T follicular helper cell (primary cell): ENCODE results near the gene RER1.

ENCODE experiments used
- DNase-seq: peaks from one replicate; pipeline ENCODE4 v3.0.0-alpha.2; 2020; ENCODE audit warnings: low read depth

The RER1 gene

DNA sequence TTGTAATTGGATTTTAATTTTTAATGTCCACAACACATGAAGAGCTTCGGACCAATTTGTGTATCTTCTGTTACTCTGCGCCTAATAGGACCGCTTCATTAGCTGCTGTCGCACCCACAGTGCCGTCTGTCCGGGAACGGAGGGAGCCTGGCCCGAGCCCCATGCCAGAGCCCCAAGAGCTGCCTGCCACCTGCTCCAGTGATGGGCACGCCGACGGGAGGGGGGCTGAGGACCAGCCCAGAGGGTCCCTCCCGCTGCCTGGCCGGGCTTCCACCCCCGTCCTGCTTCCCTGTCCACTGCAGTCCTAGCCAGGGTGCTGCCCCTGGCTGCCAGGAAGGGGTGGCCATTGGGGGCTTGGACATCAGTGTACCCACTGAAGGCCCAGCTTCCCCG lies 54.2 kb downstream of the RER1 start:
- no peak for DNase-seq

DNA sequence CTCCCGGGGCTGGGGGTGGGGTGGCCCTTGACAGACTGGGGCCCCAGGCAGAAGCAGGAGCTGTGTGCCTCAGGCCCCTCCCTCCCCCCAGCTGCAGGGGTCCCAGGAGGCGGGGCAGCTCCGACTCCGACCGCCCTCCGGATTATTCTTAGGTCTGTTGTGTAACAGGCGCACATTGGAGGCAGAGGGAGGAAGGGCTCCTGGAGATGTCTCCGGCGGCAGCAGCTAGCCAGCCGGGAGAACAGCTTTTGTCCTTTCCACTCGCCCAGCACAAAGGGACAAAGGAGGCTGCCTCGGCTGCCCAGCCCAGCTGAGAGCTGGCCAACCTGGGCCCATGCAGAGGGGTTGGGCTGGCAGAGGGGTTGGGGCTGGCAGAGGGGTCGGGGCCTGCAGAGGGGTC lies 54.8 kb downstream of the RER1 start:
- DNase-seq: no peak

DNA sequence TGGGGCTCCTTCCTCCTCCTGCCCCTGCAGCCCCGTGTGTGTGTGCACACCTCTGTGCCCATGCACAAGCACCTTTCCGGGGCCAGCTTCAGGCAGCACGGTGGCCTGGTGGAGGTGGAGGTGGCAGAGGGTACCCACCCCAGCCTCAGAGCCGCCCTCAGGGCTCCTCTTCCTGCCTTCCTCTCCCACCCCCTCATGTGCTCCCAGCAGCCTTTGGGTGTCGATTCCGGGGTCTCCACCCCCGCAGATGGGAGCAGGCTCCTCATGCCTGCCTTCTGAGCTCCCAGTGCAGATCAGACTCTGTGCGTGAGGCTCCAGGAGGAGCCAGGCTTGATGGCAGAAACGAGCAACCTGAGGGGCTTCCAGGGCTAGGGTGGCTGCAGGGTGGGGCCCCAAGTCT lies 55.2 kb downstream of the RER1 start:
- DNase-seq: no peak

DNA sequence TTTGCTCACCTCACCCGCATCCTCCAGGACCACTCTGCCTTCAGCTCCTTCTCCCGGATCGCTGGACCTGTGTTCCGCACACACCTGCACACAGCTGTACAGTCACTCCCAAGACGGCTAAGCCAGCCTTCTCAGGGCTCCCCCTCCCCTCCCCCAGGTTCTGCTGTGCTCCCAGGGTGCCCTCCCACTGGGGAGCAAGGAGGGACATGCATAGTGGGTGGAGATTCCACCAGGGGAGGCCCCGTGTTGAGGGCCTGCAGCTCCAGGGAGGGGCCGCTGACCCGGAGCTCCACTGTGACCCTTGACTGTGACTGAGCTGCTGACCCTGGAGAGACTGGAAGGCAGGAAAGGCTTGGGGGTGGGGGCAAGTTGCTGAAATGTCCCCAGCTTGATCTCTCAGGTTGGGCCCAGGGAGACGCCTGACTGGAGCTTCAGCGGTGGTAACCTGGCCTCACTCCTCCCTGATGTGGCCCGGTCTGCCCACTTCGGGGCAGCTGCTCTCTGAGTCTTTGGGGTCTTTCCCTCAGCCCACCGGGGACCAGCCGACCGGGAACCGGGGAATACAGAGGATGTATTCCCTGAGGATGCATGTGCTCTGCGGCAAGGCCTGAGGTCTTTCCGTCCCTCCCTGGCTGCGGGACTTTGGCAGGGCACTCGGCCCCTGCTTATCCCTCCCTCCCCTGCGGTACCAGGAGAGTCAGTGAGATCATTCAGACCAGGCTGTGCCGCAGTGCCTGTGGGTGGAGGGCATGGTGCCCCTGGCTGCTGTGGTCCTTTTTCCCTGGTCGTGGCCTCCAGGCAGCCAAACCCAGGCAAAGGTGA lies 55.8 kb downstream of the RER1 start:
- no peak for DNase-seq

DNA sequence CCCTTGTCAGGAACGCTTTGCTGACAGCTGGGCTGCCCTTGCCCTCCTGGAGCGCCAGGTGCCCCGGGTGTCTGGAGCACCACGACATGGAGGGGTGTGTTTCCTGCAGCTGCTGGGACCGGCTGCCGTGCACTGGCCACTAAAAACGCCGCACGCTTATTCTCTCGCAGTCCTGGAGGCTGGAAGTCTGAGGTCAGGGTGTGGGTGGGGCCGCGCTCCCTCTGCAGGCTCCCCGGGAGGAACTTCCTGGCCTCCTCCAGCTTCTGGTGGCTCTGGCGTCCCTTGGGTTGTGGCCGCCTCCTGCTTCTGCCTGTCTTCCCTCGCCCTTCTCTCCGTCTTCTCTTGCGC lies 56.4 kb downstream of the RER1 start:
- DNase-seq: no peak

DNA sequence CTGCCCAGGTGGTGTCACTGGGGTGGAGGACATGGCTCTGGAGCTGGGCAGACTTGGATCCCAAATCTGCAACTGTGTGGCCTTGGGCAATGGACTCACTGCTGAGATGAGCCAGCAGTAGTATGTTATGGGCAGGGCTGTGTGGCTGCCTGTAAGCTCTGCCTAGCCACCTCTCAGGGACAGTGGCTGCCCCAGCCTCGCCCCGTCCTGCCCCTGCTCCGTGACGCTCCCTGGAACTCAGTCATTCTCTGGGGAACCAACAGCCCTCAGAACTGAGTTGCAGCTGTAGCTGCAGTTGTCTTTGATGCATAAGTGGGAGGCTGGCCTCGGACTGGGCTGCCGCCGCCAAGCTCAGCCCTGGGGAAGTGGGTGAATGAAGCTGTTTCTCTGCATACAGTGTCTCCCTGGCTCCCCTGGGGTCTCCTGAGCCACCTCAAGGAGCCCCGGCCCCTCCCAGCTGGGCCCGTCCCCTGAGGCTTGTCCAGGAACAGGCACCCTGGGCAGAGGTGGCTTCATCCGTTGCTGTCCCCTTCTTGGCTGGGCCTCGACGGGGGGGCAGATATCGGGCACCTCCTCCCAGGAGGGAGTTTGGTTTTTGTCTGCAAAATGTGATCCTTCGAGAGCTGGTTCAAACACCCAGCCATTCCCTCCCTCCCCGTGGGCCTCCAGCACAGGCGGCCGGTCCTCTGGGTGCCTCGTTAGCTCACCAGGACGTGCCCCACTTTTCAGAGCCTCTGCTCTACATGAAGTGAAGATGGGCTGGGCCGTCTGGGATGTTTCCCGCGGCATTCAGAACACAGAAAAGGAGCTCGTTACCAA lies 58.2 kb downstream of the RER1 start:
- no peak for DNase-seq

DNA sequence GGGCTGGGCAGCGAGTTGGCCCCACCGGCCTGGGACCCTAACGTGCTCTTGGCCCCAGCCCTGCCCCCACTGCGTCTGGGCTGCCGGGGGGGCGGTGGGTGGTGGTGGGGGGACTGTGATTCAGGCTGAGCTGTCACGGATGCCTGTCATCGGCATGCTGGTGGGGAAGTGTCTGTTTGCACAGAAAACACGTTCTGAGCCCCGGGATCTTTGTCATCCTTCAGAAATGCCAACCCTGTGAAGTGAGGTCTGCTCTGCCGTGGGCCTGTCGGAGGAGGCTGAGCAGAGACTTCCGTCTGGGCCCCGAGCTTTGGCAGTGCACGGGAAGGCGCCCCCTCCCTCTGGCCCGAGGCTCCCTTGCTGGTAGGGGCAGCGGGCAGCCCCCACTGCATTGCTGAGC lies 60.1 kb downstream of the RER1 start:
- DNase-seq: no peak

DNA sequence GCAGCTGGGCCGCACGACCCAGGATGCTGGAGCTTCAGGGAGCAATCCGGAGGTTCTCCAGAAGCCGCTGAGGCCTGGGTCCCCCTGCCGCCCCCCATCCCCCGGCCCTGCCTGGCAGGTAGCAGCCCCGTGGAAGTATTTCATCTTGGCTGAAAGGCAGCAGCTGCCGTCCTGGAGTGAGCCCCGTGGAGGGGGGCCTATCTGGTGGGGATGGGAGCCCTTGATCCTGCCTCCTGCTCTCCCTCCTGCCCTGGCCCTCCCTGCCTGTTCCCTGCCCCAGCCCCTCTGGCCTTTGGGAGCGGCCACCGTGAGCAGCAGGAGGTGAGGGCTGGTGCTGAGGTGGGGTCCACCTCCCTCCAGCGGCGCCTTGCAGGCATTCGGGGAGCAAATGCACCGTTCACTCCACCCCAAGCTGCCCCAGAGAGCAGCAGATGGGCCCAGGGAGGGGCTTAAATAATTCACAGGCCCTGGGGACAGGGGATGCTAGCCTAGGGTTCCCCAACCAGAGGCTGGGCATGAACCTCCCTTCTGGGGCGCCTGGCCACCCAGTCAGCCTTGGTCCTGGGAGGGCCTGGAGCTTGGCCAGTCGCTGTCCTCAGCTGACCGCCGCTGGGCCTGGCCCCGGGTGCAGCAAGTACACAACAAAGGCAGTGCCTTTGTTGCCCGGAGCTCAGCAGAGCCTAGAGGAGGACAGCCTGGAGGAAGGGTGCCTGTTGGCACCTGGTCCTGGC lies 60.7 kb downstream of the RER1 start:
- no peak for DNase-seq

DNA sequence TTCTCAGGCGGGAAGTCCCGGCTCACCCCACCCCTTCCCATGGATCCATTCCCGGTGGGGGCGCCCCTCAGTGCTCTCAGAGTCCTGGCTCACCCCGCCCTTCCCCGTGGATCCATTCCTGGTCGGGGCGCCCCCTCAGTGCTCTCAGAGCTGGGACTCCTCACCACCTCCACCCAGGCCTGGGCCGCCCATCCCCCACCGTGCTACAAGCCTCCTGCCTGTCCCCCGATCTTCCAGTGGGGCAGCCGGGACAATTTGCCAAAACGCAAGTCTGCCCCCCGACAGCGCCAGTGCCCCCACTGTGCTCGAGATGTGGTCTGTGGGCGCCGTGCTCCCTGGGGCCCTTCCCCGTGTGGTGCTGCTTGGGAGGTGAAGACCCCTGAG lies 61.3 kb downstream of the RER1 start:
- DNase-seq: no peak

DNA sequence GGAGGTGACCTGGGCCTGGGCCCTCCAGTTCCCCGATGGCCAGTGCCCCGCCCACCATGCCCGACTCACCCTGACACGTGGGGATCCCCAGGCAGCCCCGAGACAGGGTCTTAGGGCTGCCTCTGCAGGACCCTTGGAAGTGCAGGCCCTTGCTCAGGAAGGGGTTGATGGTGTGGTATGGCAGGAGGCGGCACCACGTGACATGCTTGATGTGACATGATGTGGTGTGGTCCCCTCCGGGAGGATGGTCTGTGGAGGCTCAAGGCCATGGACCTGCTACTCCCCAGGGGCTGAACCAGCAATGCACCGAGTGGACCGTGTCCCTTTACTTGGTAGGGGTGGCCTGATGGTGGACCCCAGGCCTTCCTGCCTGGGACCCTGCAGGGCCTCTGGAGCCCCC lies 62.6 kb downstream of the RER1 start:
- DNase-seq: no peak
